ENCODE data around the gene EXOC3L4. TPM values are rescaled to one million over a fixed set of nuclear protein-coding genes. Genes with fewer than 3 reads are reported as not detected.

The EXOC3L4 gene
- total RNA-seq, 2 experiments from 2014 or later, result not detected

DNA sequence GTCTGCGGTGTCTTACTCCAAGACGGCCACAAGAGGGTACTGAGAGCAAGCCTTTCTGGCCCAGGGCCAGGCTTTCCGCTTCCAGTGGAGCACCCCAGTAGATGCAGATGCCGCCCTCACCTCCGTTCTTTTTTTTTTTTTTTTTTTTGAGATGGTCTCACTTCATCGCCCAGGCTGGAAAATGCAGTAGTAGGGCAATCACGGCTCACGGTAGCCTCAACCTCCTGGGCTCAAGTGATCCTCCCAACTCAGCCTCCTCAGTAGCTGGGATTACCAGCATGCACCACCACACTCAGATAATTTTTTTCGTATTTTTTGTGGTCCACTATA, 16.1 kb upstream of the EXOC3L4 start:
- Histone ChIP-seq H3K4me2 (ENCODE audit: low read length) (no peak overlapping the region), H3K79me2 (ENCODE audit: insufficient read depth, low read depth, low read length) (no peaks in the 10 kb centered on the region), H3K9me2 (ENCODE audit: insufficient read depth, low read length) (no peaks in the 10 kb centered on the region), H2AFZ (ENCODE audit: low read length) (no peak overlapping the region), H3K36me3 (ENCODE audit: insufficient read depth, low read length) (no peaks in the 10 kb centered on the region), H3K4me1 (ENCODE audit: insufficient read depth, low read length, poor library complexity, severe bottlenecking) (peaks cover 4% of the 10 kb centered on the region), H3K4me3 (ENCODE audit: low read depth, low read length, poor library complexity, severe bottlenecking) (no peak overlapping the region), H3K9me3 (ENCODE audit: low read length) (no peaks in the 10 kb centered on the region), H4K20me1 (ENCODE audit: insufficient read depth, low read length) (no peaks in the 10 kb centered on the region), H3K27ac (ENCODE audit: low read depth, low read length, poor library complexity, severe bottlenecking) (no peak overlapping the region)
- CTCF ChIA-PET (ENCODE audit: unreplicated experiment), result interaction anchor here (1.4 kb wide), 1 partner anchor 27 kb away, joined by 5 read pairs; no protein-coding TSS in a partner anchor
- intact Hi-C loops (cut with micrococcal nuclease; ENCODE audit: unreplicated experiment), result loop anchor here (1.0 kb wide), 4 partner anchors 27 to 214 kb away; no protein-coding TSS in a partner anchor
- POLR2A ChIA-PET, result interaction anchor here (1.1 kb wide), 1 partner anchor 22 kb away, joined by 9 read pairs; no protein-coding TSS in a partner anchor
- BruUV-seq (replicated peaks), result no TSS peak
- DNase-seq (ENCODE audit: low spot score), result peak; percentile 83
- TF ChIP-seq, protein P1, sequence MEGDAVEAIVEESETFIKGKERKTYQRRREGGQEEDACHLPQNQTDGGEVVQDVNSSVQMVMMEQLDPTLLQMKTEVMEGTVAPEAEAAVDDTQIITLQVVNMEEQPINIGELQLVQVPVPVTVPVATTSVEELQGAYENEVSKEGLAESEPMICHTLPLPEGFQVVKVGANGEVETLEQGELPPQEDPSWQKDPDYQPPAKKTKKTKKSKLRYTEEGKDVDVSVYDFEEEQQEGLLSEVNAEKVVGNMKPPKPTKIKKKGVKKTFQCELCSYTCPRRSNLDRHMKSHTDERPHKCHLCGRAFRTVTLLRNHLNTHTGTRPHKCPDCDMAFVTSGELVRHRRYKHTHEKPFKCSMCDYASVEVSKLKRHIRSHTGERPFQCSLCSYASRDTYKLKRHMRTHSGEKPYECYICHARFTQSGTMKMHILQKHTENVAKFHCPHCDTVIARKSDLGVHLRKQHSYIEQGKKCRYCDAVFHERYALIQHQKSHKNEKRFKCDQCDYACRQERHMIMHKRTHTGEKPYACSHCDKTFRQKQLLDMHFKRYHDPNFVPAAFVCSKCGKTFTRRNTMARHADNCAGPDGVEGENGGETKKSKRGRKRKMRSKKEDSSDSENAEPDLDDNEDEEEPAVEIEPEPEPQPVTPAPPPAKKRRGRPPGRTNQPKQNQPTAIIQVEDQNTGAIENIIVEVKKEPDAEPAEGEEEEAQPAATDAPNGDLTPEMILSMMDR (conservative IDR thresholded peaks at IDR 0.05; ENCODE audit: low read length), result peak; percentile 80
- no peak for TF ChIP-seq EZH2phosphoT487 (IDR thresholded peaks at IDR 0.05; ENCODE audit: borderline replicate concordance, low read depth, low read length)

DNA sequence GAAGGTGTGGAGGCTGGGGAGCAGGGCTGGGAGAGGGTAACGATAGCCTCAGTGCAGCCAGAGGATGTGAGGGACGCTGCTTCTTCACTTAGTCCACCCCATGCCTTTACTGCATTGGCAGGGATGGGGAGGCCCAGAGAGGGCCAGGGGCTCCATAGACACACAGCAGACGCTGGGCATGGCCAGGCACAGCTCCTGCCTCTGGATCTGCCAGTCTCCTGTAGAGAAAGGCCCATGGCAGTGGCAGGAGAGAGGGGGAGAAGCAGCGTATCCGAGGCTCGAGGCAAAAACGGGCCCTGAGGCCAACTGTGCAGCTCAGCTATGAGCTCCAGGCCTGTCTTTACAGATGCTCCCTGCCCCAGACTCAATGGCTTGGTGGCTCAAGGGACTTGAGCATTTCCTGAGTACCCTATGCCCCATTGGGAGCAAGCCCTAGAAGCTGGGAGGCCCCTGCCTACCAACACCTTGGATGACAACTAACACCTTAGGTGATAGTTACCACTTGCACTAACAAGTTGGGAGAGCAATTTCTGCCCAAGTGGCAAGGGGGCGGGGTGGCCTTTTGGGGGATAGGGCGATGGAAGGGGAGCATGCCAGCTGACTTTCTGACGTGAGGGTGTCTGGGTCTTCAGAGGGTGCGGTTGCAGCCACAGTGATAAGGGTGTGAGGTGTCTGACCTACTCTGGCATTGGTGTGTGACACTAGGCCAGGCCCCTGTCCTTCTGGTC, 15.5 kb upstream of the EXOC3L4 start:
- Histone ChIP-seq H3K79me2 (ENCODE audit: insufficient read depth, low read depth, low read length) (no peaks in the 10 kb centered on the region), H3K9me2 (ENCODE audit: insufficient read depth, low read length) (no peaks in the 10 kb centered on the region), H3K36me3 (ENCODE audit: insufficient read depth, low read length) (no peaks in the 10 kb centered on the region), H3K27ac (ENCODE audit: low read depth, low read length, poor library complexity, severe bottlenecking) (no peak overlapping the region), H3K4me2 (ENCODE audit: low read length) (no peak overlapping the region), H2AFZ (ENCODE audit: low read length) (no peak overlapping the region), H3K9me3 (ENCODE audit: low read length) (no peaks in the 10 kb centered on the region), H3K4me1 (ENCODE audit: insufficient read depth, low read length, poor library complexity, severe bottlenecking) (peaks cover 4% of the 10 kb centered on the region), H3K4me3 (ENCODE audit: low read depth, low read length, poor library complexity, severe bottlenecking) (no peak overlapping the region), H4K20me1 (ENCODE audit: insufficient read depth, low read length) (no peaks in the 10 kb centered on the region)
- no TSS peak for BruUV-seq (replicated peaks)
- TF ChIP-seq EZH2phosphoT487 (IDR thresholded peaks at IDR 0.05; ENCODE audit: borderline replicate concordance, low read depth, low read length), result no peak
- TF ChIP-seq, protein P1 (conservative IDR thresholded peaks at IDR 0.05; ENCODE audit: low read length), result no peak
- intact Hi-C loops (cut with micrococcal nuclease; ENCODE audit: unreplicated experiment), result loop anchor here (1.0 kb wide), 4 partner anchors 26 to 213 kb away; no protein-coding TSS in a partner anchor
- CTCF ChIA-PET (ENCODE audit: unreplicated experiment), result interaction anchor here (1.4 kb wide), 1 partner anchor 26 kb away, joined by 5 read pairs; no protein-coding TSS in a partner anchor
- DNase-seq (ENCODE audit: low spot score), result no peak
- POLR2A ChIA-PET, result interaction anchor here (1.1 kb wide), 1 partner anchor 21 kb away, joined by 9 read pairs; no protein-coding TSS in a partner anchor

DNA sequence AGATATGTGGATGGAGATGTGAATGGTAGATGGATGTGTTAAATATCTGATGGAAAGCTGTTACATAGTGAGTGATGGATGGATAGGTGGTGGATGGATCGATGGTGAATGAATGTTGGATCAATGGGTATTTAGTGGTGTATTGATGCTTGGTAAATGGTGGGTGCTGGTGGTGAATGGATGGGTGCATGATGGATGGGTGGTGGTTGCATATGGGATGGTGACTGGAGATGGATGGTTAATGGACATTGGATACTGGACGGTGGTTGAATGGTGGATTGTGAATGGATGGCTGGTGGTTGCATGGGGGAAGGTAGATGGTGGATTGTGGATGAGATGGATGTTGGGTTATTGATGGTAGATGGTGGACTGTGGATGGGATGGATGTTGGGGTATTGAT, 12.6 kb upstream of the EXOC3L4 start:
- Histone ChIP-seq H3K79me2 (ENCODE audit: insufficient read depth, low read depth, low read length) (no peaks in the 10 kb centered on the region), H2AFZ (ENCODE audit: low read length) (no peak overlapping the region), H3K4me2 (ENCODE audit: low read length) (no peak overlapping the region), H3K9me2 (ENCODE audit: insufficient read depth, low read length) (no peaks in the 10 kb centered on the region), H3K27ac (ENCODE audit: low read depth, low read length, poor library complexity, severe bottlenecking) (no peak overlapping the region), H3K4me3 (ENCODE audit: low read depth, low read length, poor library complexity, severe bottlenecking) (no peak overlapping the region), H3K4me1 (ENCODE audit: insufficient read depth, low read length, poor library complexity, severe bottlenecking) (no peaks in the 10 kb centered on the region), H4K20me1 (ENCODE audit: insufficient read depth, low read length) (no peaks in the 10 kb centered on the region), H3K9me3 (ENCODE audit: low read length) (no peaks in the 10 kb centered on the region), H3K36me3 (ENCODE audit: insufficient read depth, low read length) (no peaks in the 10 kb centered on the region)
- no peak for TF ChIP-seq EZH2phosphoT487 (IDR thresholded peaks at IDR 0.05; ENCODE audit: borderline replicate concordance, low read depth, low read length)
- TF ChIP-seq, protein P1 (conservative IDR thresholded peaks at IDR 0.05; ENCODE audit: low read length), result no peak
- ChIA-PET POLR2A (no interaction called here), CTCF (ENCODE audit: unreplicated experiment) (no interaction called here)
- DNase-seq (ENCODE audit: low spot score), result no peak
- no TSS peak for BruUV-seq (replicated peaks)
- intact Hi-C loops (cut with micrococcal nuclease; ENCODE audit: unreplicated experiment), result no loop called here

Measured in OCI-LY7 (cell line).